HCT116 (cell line): Measurements from ENCODE around the gene AQP1. TPM values are rescaled to one million over a fixed set of nuclear protein-coding genes. Genes with fewer than 3 reads are reported as not detected.

ENCODE experiments used
- ATAC-seq: fragments of 200-7000 bp; cut with Tn5 transposase; 2 replicates; pipeline ENCODE4 v1.9.1; 2020; ENCODE audit warnings: mild to moderate bottlenecking, moderate library complexity
- BruUV-seq: library from RNA; stranded (reverse); fragments of 400-500 nt; replicated peaks from 2 replicates; lab custom pipeline; 2021; lab: Mats Ljungman, UMichigan
- CTCF ChIA-PET: fragments of 300-600 bp; sonication (Branson Sonifier 250); formaldehyde crosslinking; loops from one replicate; lab custom pipeline; 2021; ENCODE audit warnings: antibody characterized with exemption; lab: Charles Lee
- POLR2A ChIA-PET: fragments of 300-600, 350-600 bp; sonication (Branson Sonifier 250); formaldehyde crosslinking; loops from one replicate; lab custom pipeline; 2021; ENCODE audit warnings: antibody characterized with exemption; lab: Charles Lee
- RAD21 ChIA-PET, 2 experiments: fragments of 300-600 bp; sonication (Branson Sonifier 250); formaldehyde crosslinking; loops; one replicate each; lab custom pipeline; 2023; ENCODE audit warnings: low total read pairs in 2 of 2; ENCODE audit not compliant: uncharacterized antibody in 2 of 2, unreplicated experiment in 2 of 2, low non-redundant PET in 1 of 2; lab: Charles Lee
- DNase-seq: peaks from one replicate; pipeline ENCODE4 v3.0.0-alpha.2; 2010; ENCODE audit warnings: low read depth, low spot score
- H2AFZ ChIP-seq: fragments of 200-600 bp; shearing (Covaris generic), sonication (generic); 2 replicates; pipeline ENCODE4 v1.6.1; 2017; ENCODE audit warnings: low read depth, mixed run types, mixed read lengths, antibody characterized with exemption, low read length; ENCODE audit not compliant: poor library complexity, severe bottlenecking
- H3K27ac ChIP-seq: 2 replicates; pipeline ENCODE4 v1.5.1; 2012; ENCODE audit warnings: low read depth, low read length
- H3K27me3 ChIP-seq: fragments of 200-600 bp; sonication (generic); 2 replicates; pipeline ENCODE4 v1.6.1; 2016; ENCODE audit warnings: mixed run types, low read length, mixed read lengths; ENCODE audit not compliant: insufficient read depth
- H3K36me3 ChIP-seq, 2 experiments: fragments of 200-500 bp in 1 of 2; fragments of 200-600 bp in 1 of 2; sonication (Bioruptor generic) in 1 of 2; sonication (generic) in 1 of 2; 2 replicates each; pipeline versions ENCODE4 v1.5.1 to v1.6.1; 2014 to 2016; ENCODE audit warnings: low read length in 2 of 2, inconsistent platforms in 1 of 2, mixed read lengths in 1 of 2, mixed run types in 1 of 2; ENCODE audit not compliant: insufficient read depth in 2 of 2, control insufficient read depth in 1 of 2
- H3K4me1 ChIP-seq, 2 experiments: fragments of 200-600 bp in 1 of 2; sonication (generic) in 1 of 2; 2 replicates each; pipeline versions ENCODE4 v1.5.1 to v1.6.1; 2012 to 2017; ENCODE audit warnings: low read length in 2 of 2, inconsistent platforms in 1 of 2, mild to moderate bottlenecking in 1 of 2, mixed read lengths in 1 of 2, mixed run types in 1 of 2, moderate library complexity in 1 of 2; ENCODE audit not compliant: insufficient read depth in 2 of 2, control insufficient read depth in 1 of 2
- H3K4me2 ChIP-seq: fragments of 200-600 bp; sonication (generic); 2 replicates; pipeline ENCODE4 v1.6.1; 2017; ENCODE audit warnings: mixed run types, low read length, mixed read lengths
- H3K4me3 ChIP-seq, 2 experiments: fragments of 200-600 bp in 1 of 2; sonication (generic) in 1 of 2; replicated peaks in 1 of 2; 2 replicates each; pipeline ENCODE4 v1.5.1; 2011 to 2016; ENCODE audit warnings: low read length in 2 of 2, control low read depth in 1 of 2, low read depth in 1 of 2, mild to moderate bottlenecking in 1 of 2, mixed read lengths in 1 of 2, mixed run types in 1 of 2
- H3K79me2 ChIP-seq: fragments of 200-600 bp; sonication (generic); 2 replicates; pipeline ENCODE4 v1.6.1; 2017; ENCODE audit warnings: mild to moderate bottlenecking, mixed run types, low read length, moderate library complexity, mixed read lengths; ENCODE audit not compliant: insufficient read depth
- H3K9ac ChIP-seq: fragments of 200-600 bp; sonication (generic); 2 replicates; pipeline ENCODE4 v1.6.1; 2016; ENCODE audit warnings: low read length, mixed read lengths
- H3K9me2 ChIP-seq: fragments of 200-600 bp; sonication (generic), shearing (Covaris generic); 2 replicates; pipeline ENCODE4 v1.6.1; 2017; ENCODE audit warnings: mixed run types, mild to moderate bottlenecking, moderate library complexity; ENCODE audit not compliant: insufficient read depth
- H3K9me3 ChIP-seq, 2 experiments: fragments of 200-500 bp in 1 of 2; fragments of 200-600 bp in 1 of 2; sonication (Bioruptor generic) in 1 of 2; sonication (generic) in 1 of 2; 2 replicates each; pipeline ENCODE4 v1.6.1; 2014 to 2017; ENCODE audit warnings: low read length in 2 of 2, mixed read lengths in 2 of 2, inconsistent platforms in 1 of 2, low read depth in 1 of 2, mild to moderate bottlenecking in 1 of 2, mixed run types in 1 of 2, moderate library complexity in 1 of 2; ENCODE audit not compliant: control insufficient read depth in 1 of 2, insufficient read depth in 1 of 2
- H4K20me1 ChIP-seq: fragments of 200-600 bp; sonication (generic), shearing (Covaris generic); 2 replicates; pipeline ENCODE4 v1.6.1; 2017; ENCODE audit warnings: mixed run types, mild to moderate bottlenecking, moderate library complexity; ENCODE audit not compliant: insufficient read depth
- CBX3 ChIP-seq: IDR thresholded peaks from 2 replicates; pipeline ENCODE4 v1.6.1; 2012; ENCODE audit warnings: low read depth
- POLR2A ChIP-seq: IDR thresholded peaks from 2 replicates; pipeline ENCODE4 v1.7.0; 2011; ENCODE audit warnings: borderline replicate concordance; ENCODE audit not compliant: insufficient read depth, insufficient read length; ENCODE audit errors: extremely low read depth
- SP1 ChIP-seq: IDR thresholded peaks from 2 replicates; pipeline ENCODE4 v1.6.1; 2012; ENCODE audit warnings: low read depth
- SRF ChIP-seq: IDR thresholded peaks from 2 replicates; pipeline ENCODE4 v1.6.1; 2012; ENCODE audit warnings: low read depth
- intact Hi-C: fragments of 100-400 bp; cut with micrococcal nuclease; formaldehyde crosslinking; loops from 2 replicates; pipeline ENCODE4 v1.10.0; 2022
- total RNA-seq: library from RNA; stranded (reverse); gene quantifications from one replicate; pipeline ENCODE4 v1.2.1, GENCODE V29; 2021; ENCODE audit not compliant: unreplicated experiment

The AQP1 gene
- total RNA-seq, 1 experiment from 2014 or later = 2.0 TPM

DNA sequence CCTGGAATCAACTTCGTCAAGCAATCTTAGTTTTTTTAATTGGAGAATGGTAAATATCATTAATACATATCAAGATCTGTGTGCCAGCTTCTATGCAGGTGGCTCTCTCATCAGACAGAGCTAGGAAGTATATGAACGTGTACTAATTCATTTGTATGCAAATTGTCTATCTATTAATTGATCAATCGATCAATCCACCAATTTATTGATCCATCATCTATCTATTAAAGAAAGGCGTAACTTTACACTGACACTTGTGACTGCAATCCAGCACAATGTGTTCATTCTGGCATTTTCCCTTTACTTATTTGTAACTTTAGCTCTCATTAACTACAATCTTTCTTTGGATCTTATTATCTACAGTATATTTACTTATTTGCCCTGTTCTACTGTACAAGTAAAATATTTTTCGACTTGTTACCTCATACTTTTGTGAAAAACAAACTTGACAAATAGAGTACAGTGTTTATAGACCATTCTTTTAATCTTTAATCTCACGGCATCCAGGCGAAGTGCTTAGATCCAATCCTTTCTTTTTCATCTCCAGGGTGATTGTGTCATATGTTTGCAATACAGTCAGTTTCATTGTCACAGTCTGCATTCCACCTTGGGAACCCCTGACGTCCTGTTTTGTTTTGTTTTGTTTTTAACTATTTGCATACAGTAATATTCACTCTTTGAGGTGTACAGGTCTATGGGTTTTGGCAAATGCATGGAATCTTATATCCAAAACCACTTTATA lies 30.1 kb downstream of the AQP1 start:
- Histone ChIP-seq H3K4me1 (peaks cover 3 to 12% of the 10 kb centered on the region in 2 experiments; a peak in 2 of 4 replicates), H3K4me2 (no peak overlapping the region), H3K9me3 (no peaks in the 10 kb centered on the region), H3K36me3 (no peaks in the 10 kb centered on the region), H2AFZ (no peak overlapping the region), H4K20me1 (no peaks in the 10 kb centered on the region), H3K9ac (no peak overlapping the region), H3K9me2 (no peaks in the 10 kb centered on the region), H3K27ac (no peak overlapping the region), H3K79me2 (no peaks in the 10 kb centered on the region), H3K27me3 (peaks cover 20% of the 10 kb centered on the region), H3K4me3 (no peak overlapping the region)
- CTCF ChIA-PET = interaction anchor here (1.0 kb wide), 1 partner anchor 181 kb away, joined by 4 read pairs; no protein-coding TSS in a partner anchor
- POLR2A ChIA-PET = no interaction called here
- BruUV-seq = no TSS peak
- ATAC-seq (no peak), DNase-seq (no peak)
- RAD21 ChIA-PET = no interaction called here
- TF ChIP-seq CBX3 (no peak), SP1 (no peak), POLR2A (no peak)
- intact Hi-C loops = no loop called here

DNA sequence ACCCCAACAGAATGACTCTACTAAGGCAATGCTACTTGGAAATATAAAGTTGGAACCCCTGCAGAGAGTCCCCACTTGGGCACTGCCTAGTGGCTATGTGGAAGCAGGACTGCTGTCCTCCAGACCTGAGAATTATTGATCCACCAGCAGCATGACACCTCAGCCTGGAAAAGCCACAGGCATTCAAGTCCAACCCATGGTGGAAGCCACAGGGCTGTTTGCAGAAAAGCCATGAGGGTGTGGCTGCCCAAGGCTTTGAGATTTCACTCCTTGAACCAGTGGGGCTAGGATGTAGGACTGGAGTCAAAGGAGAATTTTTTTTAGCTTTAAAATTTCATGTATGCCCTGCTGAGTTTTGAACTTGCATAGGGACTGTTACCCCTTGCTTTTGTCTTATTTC lies 38.5 kb downstream of the AQP1 start:
- Histone ChIP-seq H3K4me3 (no peak overlapping the region), H3K9ac (no peak overlapping the region), H3K9me2 (no peaks in the 10 kb centered on the region), H3K79me2 (no peaks in the 10 kb centered on the region), H2AFZ (no peak overlapping the region), H3K27ac (no peak overlapping the region), H3K36me3 (no peaks in the 10 kb centered on the region), H3K9me3 (no peaks in the 10 kb centered on the region), H3K4me2 (no peak overlapping the region), H4K20me1 (no peaks in the 10 kb centered on the region), H3K27me3 (no peaks in the 10 kb centered on the region), H3K4me1 (no peaks in the 10 kb centered on the region)
- BruUV-seq = no TSS peak
- 0 out of 2 replicates have a peak, but pooled peaks have one; percentile 49 for ATAC-seq
- DNase-seq = no peak
- ChIA-PET RAD21 (no interaction called here), POLR2A (no interaction called here), CTCF (no interaction called here)
- intact Hi-C loops = no loop called here
- TF ChIP-seq CBX3 (no peak), SRF (no peak)
